Right hindlimb (tissue), 1 donor: ENCODE measurements around the gene CDX1.

Experiments
- DNase-seq: peaks from one replicate; pipeline ENCODE4 v3.0.0-alpha.2; 2018

The CDX1 gene

GRCh38 chr5:150131978-150132694 is 34.4 kb upstream of the CDX1 start:
- DNase-seq, result no peak

DNA sequence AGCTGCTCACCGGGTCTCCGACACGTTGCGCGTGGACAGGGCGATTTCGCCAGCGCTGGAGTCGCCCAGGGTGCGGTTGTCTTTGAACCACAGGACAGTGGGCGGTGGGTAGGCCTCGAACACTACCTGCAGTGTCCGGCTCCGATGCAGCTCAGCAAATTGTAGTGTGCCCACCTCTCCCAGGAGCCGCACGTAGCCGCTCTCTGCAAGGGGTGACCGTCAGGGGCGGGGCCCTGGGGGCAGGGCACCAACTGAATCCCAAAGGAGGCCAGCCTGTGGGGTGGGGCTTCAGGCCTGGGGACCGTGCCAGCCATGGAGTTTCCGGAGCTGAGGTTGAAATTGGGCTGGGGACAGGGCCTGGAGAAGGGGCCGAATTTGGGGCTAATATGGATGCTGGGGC is 33.8 kb upstream of the CDX1 start:
- DNase-seq, result no peak

GRCh38 chr5:150133581-150134197 is 32.9 kb upstream of the CDX1 start:
- DNase-seq, result no peak

- no peak for DNase-seq
Measured at GRCh38 chr5:150134198-150134588, 32.4 kb upstream of the CDX1 start.

DNA sequence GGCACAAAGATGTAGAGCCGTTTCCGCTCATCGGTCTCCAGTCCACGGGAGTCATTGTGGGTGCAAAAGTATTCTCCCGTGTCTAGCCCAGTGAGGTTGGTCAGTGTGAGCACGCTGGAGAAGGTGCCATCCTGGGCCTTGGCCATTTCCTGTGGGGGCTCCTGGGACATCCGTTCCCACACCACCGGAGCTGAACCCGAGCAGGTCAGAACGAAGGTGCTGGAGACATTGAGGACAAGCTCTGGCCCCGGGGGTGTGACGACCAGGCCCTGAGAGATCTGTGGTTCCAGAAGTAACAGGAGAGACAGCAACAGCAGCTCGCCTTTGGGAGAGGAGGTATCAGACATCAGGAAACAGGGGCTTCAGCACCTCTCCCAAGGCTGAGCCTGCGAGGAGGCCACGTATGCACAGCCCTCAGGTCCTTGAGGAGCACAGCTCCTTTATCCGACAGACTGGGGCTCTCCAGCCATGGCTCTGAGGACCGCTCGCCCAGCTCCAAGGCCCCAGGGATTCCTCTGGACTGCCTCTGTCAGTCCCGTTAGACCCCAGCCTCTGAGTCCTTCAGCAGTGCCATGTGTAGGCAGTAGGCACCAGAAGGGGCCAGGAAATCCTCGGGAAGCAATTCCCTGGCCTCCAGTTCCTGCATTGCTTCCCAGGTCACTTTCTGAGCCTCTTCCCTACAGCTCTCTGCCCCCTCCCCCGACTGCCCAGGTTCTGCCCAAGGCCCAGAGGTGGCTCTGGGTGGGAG is 30.8 kb upstream of the CDX1 start:
- no peak for DNase-seq

GRCh38 chr5:150136305-150137167 is 30.0 kb upstream of the CDX1 start:
- DNase-seq, result no peak

- DNase-seq, result no peak
Measured at GRCh38 chr5:150137168-150137957, 29.2 kb upstream of the CDX1 start.

DNA sequence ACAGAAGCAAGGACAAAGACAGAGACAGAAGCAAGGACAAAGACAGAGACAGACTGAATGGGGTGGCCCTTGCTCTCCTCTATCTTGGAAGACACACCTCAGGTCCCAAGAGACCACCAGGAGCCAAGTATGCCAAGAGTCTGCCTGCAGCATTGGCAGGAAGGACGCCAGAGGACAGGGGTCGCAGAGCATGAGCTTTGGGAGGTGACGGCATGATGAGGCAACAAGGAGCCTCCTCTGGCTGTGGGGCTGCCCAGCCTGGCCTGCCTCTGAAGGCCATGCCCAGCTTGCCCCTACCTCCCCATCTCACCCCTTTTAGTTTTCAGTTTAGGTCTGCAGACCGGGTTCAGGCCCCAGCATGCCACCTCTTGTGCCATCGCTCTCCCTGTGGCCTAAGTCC is 28.6 kb upstream of the CDX1 start:
- no peak for DNase-seq

GRCh38 chr5:150138551-150139265 is 27.9 kb upstream of the CDX1 start:
- DNase-seq, result peak; percentile 84

DNA sequence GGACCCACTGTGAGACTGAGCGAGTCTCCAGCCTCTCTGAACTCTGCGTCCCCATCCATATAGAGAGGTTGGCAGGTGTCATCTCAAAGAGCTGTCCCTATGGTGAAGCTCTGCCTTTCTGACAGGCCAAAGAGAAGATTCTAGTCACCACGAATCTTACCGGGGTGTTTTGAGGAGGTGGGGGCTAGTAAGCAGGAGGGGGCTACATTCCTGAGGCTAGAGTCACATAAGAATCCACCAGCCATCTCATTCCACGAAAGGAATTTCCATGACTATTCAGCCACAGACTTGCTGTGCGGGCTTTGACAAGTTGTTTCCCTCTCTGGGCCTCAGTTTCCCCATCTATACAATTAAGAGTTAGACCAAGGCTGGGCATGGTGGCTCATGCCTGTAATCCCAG is 27.2 kb upstream of the CDX1 start:
- no peak for DNase-seq

DNA sequence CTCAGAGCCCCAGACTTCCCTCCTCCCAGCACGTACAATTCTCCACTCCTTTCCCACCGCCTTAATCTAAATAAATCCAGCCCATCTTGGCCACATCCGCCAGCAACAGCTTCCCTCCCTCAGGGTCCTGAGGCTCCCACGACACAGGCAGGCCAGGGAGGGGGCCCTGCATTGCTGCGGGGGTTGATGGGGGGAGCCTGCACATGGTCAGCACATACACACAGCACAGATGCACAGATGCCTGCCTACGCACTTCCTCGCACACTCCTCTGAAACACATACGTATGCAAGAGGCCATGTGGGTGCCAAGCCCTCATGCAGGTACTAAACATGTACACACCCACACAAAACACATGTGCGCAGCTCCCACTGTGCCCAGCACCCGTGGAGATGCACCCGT is 25.7 kb upstream of the CDX1 start:
- peak; percentile 64 for DNase-seq

- DNase-seq, result no peak
Measured at GRCh38 chr5:150141544-150142184, 24.9 kb upstream of the CDX1 start.

DNA sequence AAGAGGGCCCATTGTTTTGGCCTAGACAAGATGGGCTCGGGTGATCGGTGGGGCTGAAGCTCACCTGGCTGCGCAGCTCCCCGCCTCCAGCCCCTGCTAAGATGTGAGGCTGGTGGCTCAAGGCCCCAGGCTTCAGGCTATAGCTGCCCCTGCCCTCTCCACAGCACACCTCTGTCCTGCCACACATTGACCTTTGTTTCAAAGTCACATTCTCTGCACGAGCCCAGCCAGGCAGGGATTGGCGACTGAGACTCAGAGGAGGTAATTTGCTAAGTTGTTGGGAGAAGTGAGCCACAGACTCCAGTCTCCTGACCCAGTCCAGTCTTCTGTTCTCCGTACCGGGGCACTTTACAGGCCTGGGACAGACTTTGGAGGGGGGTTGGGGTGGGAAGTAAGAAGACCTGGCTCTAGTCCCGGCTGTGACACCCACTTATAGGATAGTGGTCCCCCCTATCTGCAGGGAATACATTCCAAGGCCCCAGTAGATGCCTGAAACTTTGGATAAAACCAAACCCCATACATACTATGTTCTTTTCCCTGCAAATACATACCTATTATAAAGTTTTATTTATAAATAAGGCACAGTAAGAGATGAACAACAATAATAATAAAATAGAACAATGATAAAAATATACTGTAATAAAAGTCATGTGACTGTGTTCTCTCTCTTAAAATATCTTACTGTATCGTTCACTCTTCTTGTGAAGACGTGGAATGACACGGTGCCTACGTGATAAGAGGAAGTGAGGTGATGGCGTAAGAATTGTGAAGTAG is 24.2 kb upstream of the CDX1 start:
- DNase-seq, result no peak

GRCh38 chr5:150142959-150143349 is 23.6 kb upstream of the CDX1 start:
- no peak for DNase-seq

DNA sequence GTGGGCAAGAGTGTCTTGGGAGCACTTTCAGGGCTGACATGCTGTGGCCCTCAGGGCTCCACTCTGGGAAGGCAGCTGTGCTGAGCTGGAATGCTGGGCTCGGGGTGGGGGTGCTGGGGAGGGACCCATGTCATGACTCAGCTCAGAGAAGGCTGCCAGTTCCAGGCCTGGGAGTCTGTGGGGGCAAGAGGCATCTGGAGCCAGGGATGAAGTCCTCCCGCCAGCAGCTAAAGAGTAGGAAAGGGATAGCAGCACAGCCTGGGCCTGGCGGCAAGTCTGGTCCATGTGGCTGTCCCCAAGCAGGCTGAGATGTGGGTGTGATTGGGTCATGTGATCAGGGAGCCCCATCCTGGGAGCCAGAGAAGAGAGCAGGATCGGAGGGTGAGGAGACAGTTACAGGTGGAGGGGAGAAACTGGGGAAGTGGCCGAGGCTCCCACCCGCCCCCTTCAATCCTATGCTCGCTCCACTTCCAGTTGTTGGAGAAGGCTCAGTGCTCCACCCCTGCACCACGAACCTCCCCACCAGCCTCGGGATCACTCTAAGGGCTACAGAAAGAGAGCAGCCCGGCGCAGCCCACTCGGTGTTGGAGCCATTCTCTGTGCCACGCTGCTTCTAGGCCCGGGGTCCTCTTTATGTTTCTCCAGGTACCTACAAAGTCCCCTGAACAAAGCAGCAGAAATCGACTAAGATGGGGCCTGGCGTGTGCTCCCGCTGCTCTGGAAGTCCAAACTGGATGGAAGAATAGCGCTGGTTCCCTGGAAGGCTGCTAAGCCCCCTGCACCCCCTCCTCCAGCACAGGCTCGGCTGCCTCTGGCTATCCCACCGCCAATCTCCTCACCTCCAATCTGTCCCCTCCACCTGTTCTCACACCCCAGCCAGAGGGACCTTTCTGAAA is 23.0 kb upstream of the CDX1 start:
- peak; percentile 77 for DNase-seq

- peak; percentile 64 for DNase-seq
Measured at GRCh38 chr5:150144246-150144801, 22.3 kb upstream of the CDX1 start.

DNA sequence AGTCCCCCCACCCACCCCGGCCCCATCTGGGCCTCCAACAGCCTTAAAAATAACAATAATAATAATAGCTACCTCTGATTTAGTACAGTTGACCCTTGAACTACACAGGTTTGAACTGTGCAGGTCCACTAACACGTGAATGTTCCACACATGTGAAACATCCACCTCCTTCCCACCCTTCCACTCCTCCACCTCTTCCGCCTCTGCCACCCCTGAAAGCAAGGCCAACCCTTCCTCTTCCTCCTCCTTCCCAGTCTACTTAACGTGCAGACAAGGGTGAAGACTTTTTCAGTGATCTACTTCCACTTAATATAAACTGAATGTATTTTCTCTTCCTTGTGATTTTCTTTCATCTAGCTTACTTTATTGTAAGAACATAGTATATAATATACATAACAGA is 21.7 kb upstream of the CDX1 start:
- no peak for DNase-seq

DNA sequence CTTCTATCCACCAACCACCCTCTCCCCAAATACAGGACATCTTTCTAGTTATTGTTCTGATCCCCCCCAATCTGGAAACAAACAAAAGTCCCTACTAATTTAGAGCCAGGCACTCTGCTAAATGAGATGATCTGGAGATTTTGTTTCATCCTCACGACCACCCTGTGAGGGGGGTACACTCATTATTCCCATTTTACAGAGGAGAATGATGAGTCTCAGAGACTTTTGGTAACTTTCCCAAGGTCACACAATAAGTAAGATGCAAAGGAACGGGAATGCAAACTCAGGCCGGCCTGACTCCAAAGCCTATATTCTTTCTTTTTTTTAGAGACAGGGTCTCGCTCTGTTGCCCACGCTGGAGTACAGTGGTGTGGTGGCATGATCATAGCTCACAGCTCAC is 20.3 kb upstream of the CDX1 start:
- no peak for DNase-seq
